ENCODE data around the gene KCNQ4. TPM values are rescaled to one million over a fixed set of nuclear protein-coding genes. Genes with fewer than 3 reads are reported as not detected.

The KCNQ4 gene
- polyA plus RNA-seq, 3 donors: 0.67 to 0.88 (median 0.70) TPM

Other genes starting within 250 kb of the KCNQ4 start
- under 1 TPM; 0.21 to 0.79 (median 0.36) TPM for gene RIMS3, start 118.1 kb upstream of the KCNQ4 start, polyA plus RNA-seq
- 10 to 100 TPM; 26.5 to 32.9 (median 26.9) TPM for gene NFYC, start 92.1 kb upstream of the KCNQ4 start, polyA plus RNA-seq
- gene CITED4, start 78.6 kb downstream of the KCNQ4 start, polyA plus RNA-seq: 10 to 100 TPM in 2 of 3 donors, 1 to 10 TPM in 1; 6.0 to 20.4 (median 10.2) TPM
- gene CTPS1, start 195.9 kb downstream of the KCNQ4 start, polyA plus RNA-seq: 10 to 100 TPM in 1 of 3 donors, 1 to 10 TPM in 2; 4.1 to 12.4 (median 6.6) TPM
- under 1 TPM; 0.07 to 0.34 (median 0.22) TPM for gene SLFNL1, start 237.9 kb downstream of the KCNQ4 start, polyA plus RNA-seq